Mucosa of gallbladder (tissue), 1 donor: ENCODE data around the gene PWWP2B. TPM values are rescaled to one million over a fixed set of nuclear protein-coding genes. Genes with fewer than 3 reads are reported as not detected.

Experiments
- total RNA-seq: library from RNA; stranded (reverse); gene quantifications from one replicate; pipeline ENCODE4 v1.2.1, GENCODE V29; 2021
- donor health status: DM: no; HTN: no; CAD: no.

Gene PWWP2B
- total RNA-seq, 1 donor from 2014 or later, result 52.9 TPM

Other genes with a start within 250 kb of the PWWP2B start
- gene DPYSL4, start 210.3 kb upstream of the PWWP2B start, total RNA-seq, result 0.81 TPM
- 23.8 TPM for gene STK32C, start 89.2 kb upstream of the PWWP2B start, total RNA-seq
- 12.4 TPM for gene LRRC27, start 65.0 kb upstream of the PWWP2B start, total RNA-seq
- 44.4 TPM for gene INPP5A, start 140.6 kb downstream of the PWWP2B start, total RNA-seq